CD4-positive, alpha-beta T cell treated with Interleukin-12 subunit alpha and Interleukin-12 subunit beta, for 1 hour (primary cell): ENCODE results near the gene ZFYVE28.

Experiments
- DNase-seq: peaks from one replicate; pipeline ENCODE4 v3.0.0-alpha.2; 2020

ZFYVE28 gene

GRCh38 chr4:2427383-2428334 is 9.2 kb upstream of the ZFYVE28 start:
- DNase-seq: no peak

- no peak for DNase-seq
These were observed 8.3 kb upstream of the ZFYVE28 start for GRCh38 chr4:2426711-2427275.

GRCh38 chr4:2426069-2426397 is 7.6 kb upstream of the ZFYVE28 start:
- DNase-seq: no peak

GRCh38 chr4:2425386-2426068 is 7.1 kb upstream of the ZFYVE28 start:
- DNase-seq: no peak

GRCh38 chr4:2424581-2424980 is 6.1 kb upstream of the ZFYVE28 start:
- no peak for DNase-seq

GRCh38 chr4:2423695-2424094 is 5.2 kb upstream of the ZFYVE28 start:
- DNase-seq: no peak

GRCh38 chr4:2423066-2423465 is 4.6 kb upstream of the ZFYVE28 start:
- DNase-seq: no peak

- no peak for DNase-seq
These were observed 3.5 kb upstream of the ZFYVE28 start for GRCh38 chr4:2421928-2422327.

GRCh38 chr4:2419814-2420213 is 1.4 kb upstream of the ZFYVE28 start:
- DNase-seq: no peak

GRCh38 chr4:2418650-2419571 is 466 bp upstream of the ZFYVE28 start, which contains the start of gene CFAP99:
Gene CFAP99 (plus strand): TSS chr4:2418955.
- peak; percentile 99 for DNase-seq

- no peak for DNase-seq
These were observed 1.1 kb downstream of the ZFYVE28 start for GRCh38 chr4:2417226-2417764.

- no peak for DNase-seq
These were observed 1.8 kb downstream of the ZFYVE28 start for GRCh38 chr4:2416564-2417225.

- no peak for DNase-seq
These were observed 2.4 kb downstream of the ZFYVE28 start for GRCh38 chr4:2415881-2416563.

GRCh38 chr4:2415213-2415612 is 3.2 kb downstream of the ZFYVE28 start:
- no peak for DNase-seq

- DNase-seq: peak; percentile 48
These were observed 4.4 kb downstream of the ZFYVE28 start for GRCh38 chr4:2413821-2414610.

- DNase-seq: peak; percentile 92
These were observed 5.3 kb downstream of the ZFYVE28 start for GRCh38 chr4:2412885-2413716.

GRCh38 chr4:2412534-2412884 is 5.9 kb downstream of the ZFYVE28 start:
- peak; percentile 75 for DNase-seq

GRCh38 chr4:2411786-2412510 is 6.5 kb downstream of the ZFYVE28 start:
- peak; percentile 34 for DNase-seq

GRCh38 chr4:2409381-2409783 is 9.1 kb downstream of the ZFYVE28 start:
- DNase-seq: no peak
